ENCODE data around the gene COL18A1.

The COL18A1 gene

GRCh38 chr21:45401916-45402900 lies 2.8 kb upstream of the COL18A1 start:
- no peak for DNase-seq (ENCODE audit: low spot score)

GRCh38 chr21:45403133-45403824 lies 1.7 kb upstream of the COL18A1 start:
- DNase-seq (ENCODE audit: low spot score) = no peak

GRCh38 chr21:45403825-45404729 lies 888 bp upstream of the COL18A1 start:
- peak; percentile 59 for DNase-seq (ENCODE audit: low spot score)

GRCh38 chr21:45405271-45405818 lies 380 bp downstream of the COL18A1 start:
- DNase-seq (ENCODE audit: low spot score) = peak; percentile 45

- no peak for DNase-seq (ENCODE audit: low spot score)
Measured at GRCh38 chr21:45405819-45406762, 1.1 kb downstream of the COL18A1 start.

GRCh38 chr21:45406801-45407628 lies 2.0 kb downstream of the COL18A1 start:
- DNase-seq (ENCODE audit: low spot score) = no peak

GRCh38 chr21:45407629-45408247 lies 2.8 kb downstream of the COL18A1 start:
- DNase-seq (ENCODE audit: low spot score) = no peak

GRCh38 chr21:45408271-45408791 lies 3.4 kb downstream of the COL18A1 start:
- no peak for DNase-seq (ENCODE audit: low spot score)

- no peak for DNase-seq (ENCODE audit: low spot score)
Measured at GRCh38 chr21:45408801-45409261, 3.9 kb downstream of the COL18A1 start.

- DNase-seq (ENCODE audit: low spot score) = peak; percentile 52
Measured at GRCh38 chr21:45409466-45410150, 4.6 kb downstream of the COL18A1 start.

- no peak for DNase-seq (ENCODE audit: low spot score)
Measured at GRCh38 chr21:45410151-45410864, 5.3 kb downstream of the COL18A1 start.

- peak; percentile 96 for DNase-seq (ENCODE audit: low spot score)
Measured at GRCh38 chr21:45410865-45411809, 6.2 kb downstream of the COL18A1 start.

- DNase-seq (ENCODE audit: low spot score) = no peak
Measured at GRCh38 chr21:45411810-45412206, 6.8 kb downstream of the COL18A1 start.

- no peak for DNase-seq (ENCODE audit: low spot score)
Measured at GRCh38 chr21:45412491-45412890, 7.5 kb downstream of the COL18A1 start.

- DNase-seq (ENCODE audit: low spot score) = no peak
Measured at GRCh38 chr21:45412909-45413611, 8.1 kb downstream of the COL18A1 start.

GRCh38 chr21:45413922-45414321 lies 9.0 kb downstream of the COL18A1 start:
- DNase-seq (ENCODE audit: low spot score) = no peak
